Stimulated activated CD8-positive, alpha-beta memory T cell treated with anti-CD3 and anti-CD28 coated beads, Interleukin-4, amount 100 ng/mL, for 4 hours (primary cell): ENCODE results near the gene ITPR1.

ENCODE experiments used
- DNase-seq, 2 donors: peaks; one replicate each; pipeline ENCODE4 v3.0.0-alpha.2; 2020; ENCODE audit warnings: low read depth in 2 of 2, low spot score in 1 of 2

ITPR1 gene

DNA sequence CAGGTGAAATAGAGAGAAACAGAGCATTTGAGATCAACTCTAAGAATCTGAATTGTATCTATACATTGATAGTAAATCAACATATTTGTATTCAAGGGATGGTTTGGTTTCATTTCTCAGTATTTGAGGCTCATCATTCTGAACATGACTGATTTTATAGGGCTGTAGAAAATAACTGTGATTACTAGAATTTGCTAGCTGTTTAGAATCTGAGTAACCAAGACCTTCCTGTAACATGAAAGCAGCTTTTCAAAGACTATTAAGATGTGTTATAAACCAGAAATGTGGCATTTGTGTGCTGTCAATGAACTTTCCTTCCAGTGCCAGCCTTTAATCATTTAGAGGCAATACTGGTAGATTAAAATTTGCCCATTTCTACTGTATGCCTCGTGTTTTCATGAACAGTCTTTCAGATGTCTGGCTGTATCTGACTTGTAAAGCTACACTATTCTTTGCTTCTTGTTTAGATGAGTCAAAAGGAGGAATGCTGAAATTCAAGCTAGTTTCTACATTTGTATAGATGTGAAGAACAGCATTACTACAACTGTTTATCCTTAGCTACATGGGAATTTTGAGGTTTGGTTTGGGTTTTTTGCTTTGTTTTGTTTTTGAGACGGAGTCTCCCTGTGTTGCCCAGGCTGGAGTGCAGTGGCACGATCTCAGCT, 348.8 kb downstream of the ITPR1 start:
- DNase-seq = no peak

DNA sequence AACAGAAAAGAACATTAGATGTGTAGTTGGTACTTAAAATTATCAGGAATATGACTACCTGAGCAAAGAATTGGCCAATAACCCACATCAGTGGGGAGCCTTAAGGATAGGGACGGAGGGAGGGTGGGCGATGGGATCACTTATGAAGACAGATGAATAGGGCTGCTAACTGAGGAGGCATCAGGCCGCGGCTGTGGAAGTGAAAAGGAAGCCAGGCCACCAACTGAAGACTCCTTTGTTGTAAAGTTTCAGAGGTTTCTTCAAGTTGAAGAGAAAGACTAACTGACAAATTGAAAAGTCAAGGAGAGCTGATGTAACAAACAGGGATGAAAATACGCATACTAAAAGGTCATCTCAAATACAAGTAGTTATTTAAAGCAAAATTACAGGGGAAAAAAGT, 350.5 kb downstream of the ITPR1 start:
- DNase-seq = no peak

DNA sequence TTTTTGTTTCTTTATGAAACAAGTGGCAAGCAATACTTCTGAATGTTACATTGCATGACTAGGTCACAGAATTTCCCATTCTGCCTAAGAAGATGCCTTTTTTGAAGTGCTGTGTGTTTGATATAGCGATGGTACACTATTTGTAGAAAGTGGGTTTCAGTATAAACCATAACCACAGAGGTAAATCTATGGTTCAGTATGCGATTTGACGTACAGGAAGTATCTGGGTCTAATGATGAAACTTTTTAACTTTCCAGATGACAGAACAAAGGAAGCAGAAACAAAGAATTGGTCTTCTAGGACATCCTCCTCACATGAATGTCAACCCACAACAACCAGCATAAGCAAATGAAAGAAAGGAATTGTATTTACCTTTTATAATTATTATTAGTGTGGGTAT, 352.7 kb downstream of the ITPR1 start:
- no peak for DNase-seq

DNA sequence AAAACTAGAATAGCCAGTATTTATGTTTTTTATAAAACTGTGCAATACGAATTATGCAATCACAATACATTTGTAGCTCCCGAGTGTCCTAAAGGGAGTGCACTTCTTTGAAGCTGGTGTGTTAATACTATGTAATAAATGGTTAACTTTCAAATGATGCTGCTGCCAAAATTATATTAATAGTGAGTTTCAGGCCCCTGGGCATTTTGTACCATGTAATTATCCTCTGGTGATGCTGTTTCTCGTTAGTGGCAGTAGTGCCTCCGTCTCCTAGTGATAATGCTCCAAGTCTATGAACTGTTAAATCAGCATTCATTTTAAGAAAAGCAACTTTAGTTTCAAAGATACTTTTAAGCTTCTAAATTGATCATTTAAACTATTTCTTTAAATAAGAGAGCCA, 353.4 kb downstream of the ITPR1 start:
- no peak for DNase-seq

DNA sequence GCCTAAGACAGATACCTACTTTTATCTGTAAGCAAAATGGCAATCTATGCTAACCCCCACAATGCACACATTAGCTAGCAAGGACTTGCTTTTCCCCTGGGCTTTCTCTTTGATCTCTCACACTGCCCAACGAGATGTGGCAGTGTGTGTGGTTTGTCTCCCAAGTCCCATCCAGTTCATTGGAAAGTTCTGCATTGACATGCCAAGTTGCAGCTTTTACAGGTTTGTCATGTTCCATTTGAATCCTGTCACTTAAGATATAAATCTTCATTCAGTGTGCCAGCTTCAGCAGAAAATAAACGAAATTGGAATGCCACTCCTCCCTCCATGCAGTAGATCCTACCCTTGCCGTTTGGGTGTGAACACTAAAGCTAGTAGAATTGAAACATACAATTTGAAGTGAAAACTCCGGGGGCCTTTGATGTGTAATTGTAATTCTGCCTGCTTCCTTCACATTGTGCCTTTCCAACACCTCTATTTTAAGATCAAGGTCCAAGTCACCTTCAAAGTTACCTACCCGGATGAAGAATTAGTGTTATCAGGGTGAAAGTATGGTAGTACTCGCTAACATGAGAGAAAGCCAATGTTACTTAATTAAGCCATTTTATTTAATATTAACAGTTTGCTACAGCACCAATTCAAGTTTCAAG, 355.2 kb downstream of the ITPR1 start:
- DNase-seq = no peak

DNA sequence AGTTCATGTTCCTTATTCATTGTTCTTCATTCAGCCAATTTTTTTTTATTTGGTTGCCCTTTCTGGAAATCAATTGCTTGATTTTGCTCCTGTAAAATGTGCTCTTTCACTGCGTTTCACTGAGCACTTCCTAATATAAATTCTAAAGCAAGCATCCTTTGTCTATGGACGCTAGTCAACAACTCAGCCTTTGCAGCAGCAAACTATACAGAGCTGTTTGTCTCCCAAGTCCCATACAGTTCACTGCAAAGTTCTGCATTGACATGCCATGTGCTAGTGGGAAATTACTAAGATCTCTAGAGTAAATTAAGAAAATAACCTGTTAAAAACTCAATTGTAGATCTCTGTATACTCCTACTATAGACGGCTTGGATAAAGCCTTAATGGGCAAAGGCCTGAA, 356.0 kb downstream of the ITPR1 start:
- no peak for DNase-seq

DNA sequence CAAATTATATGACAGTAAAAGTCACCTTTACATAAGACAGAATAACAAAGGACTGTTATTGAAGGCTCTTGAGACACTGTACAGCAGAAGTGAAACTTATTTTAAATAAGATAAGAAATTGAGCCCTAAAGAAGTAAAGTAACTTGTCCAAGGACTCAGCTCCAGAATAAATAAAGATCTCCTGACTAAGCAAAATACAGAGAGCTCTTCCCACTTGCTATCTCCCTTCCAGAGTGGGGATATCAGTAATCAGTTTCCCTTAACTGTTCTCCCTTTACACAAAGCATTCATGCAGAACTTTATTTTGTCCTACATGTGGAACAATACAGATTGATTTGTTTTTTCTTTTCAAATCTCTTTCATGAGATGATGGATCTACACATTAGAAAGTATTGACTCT, 356.6 kb downstream of the ITPR1 start:
- no peak for DNase-seq

DNA sequence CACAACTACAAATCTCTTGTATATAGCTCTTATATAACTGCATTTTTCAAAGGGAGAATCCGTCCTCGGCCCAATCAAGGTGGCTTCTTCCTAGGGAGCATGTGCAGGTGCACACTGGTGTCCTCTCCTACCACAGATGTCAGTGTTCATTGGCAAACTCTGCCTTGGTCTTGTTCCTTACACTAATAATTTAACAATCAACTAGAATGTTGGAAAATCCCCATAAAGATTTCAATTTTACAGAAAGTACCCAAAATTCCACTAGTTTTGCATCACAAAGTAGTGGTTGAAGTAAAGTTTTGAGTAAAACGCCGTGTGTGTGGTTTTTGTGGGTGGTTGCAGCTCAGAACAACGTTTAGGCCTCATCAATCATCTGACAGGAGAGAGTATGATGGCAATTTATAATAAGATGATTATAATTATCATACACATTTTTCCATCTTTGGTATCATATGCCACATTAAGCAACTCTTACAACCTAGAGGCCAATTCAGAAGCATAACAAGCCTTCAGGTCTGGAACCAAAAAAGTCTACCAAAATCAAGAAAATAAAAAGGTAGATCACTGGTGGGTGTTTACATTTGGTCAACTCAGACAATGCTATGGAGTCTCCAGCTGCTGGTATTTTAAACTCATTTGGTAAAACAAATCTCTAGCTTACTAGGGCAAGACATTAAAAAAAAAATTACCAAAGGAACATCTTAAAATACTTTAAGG, 357.2 kb downstream of the ITPR1 start:
- DNase-seq = peak in 1 of 2 donors; percentile 22

DNA sequence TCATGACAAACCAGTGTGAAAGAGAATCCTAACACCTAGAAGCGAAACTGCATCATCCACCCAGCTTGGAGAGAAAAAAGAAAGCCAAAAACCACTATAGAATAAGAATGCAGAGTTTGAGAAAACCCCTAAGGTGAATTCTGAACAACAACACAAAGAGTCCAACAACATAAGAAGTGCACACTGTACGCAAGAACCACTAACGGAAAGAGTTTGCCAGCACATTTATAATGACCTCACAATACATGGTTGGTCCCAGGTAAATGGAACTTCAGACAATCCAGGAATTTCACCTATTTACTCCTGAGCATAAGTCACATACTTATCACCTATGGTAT, 357.7 kb downstream of the ITPR1 start:
- DNase-seq = no peak

DNA sequence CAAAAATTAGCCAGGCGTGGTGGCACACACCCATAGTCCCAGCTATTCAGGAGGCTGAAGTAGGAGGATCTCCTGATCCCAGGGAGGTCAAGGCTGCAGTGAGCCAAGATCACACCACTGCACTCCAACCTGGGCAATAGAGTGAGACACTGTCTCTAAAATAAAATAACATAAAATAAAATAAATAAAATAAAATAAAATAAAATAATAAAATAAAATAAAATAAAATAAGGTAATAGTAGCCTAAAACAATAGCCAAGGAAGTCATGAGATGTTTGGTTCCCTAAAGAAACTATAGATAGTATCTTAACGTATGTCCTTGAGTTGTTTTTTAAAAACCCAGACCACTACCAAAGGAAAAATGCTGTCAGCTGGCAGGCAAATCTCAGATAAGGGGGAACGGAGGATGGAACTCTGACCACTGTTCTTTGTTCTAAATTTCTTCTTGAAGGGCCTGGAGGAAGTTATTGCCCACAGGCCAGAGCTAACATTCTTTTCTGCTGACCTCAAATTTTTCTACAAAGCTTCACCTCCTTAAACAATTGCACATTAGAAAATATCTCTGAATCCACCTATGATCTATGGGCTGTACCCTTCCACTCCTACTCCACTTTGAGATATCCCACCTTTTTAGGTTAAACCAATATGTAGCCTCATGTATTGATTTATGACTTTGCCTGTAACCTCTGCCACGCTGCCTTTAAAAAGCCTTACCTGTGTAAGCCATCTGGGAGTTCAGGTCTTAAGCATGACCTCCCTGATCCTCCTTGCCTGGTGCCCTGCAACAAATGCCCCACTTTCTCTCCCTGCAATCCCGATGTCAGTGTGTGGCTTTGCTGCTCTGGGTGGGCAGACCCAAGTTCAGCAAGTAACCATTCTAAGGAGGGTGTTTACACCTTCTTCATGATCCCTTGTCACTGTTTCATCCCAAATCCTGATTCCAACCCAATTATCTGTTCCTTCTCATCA, 359.9 kb downstream of the ITPR1 start:
- no peak for DNase-seq

DNA sequence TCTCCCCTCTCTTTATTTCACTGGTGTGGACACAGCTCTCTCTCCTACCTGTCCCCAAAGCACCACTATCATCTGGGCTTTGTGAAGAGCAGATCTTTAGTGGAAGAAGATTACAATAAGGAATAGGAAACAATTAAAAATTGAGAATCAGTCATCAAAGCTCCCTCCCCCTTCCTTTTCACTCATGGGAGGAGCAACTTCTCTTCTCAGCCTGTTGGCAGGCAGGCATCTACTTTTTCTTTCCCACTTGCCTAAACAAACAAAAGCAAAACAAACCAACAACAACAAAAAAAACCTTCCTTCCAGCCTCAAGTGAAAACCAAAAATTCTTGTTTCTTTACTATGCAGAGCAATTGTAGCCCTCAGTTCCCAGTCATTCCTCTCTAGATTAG, 360.6 kb downstream of the ITPR1 start:
- DNase-seq = no peak

DNA sequence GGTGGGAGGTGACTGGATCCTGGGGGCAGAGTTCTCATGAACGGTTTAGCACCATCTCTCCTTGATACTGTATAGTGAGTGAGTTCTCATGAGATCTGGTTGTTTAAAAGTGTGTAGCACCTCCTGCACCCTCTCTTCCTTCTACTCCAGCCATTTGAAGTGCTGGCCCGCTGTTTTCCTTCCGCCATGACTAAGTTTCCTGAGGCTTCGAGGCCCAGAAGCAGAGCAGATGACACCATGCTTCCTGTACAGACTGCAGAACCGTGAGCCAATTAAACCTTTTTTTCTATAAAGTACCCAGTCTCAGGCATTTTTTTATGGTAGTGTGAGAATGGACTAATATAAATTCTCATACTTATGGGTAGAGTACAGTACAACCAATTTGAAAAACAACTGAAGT, 362.5 kb downstream of the ITPR1 start:
- DNase-seq = no peak

DNA sequence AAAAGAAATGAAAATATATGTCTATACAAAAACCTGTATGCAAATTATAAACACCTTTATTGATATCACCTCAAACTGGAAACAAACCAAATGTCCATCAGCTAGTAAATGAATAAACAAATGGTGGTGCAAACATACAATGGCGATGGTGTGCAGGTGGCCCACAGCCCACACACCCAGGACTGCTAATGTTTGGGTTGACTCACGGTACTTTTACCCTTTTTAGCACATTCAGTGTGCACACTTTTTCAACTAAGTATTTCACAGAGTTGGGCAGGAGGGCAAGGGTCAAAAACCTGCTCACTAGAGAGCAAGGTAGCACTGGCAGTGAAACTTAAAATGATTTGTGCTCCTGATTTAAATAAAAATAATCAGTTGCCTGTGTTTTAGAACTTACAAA, 363.0 kb downstream of the ITPR1 start:
- no peak for DNase-seq

DNA sequence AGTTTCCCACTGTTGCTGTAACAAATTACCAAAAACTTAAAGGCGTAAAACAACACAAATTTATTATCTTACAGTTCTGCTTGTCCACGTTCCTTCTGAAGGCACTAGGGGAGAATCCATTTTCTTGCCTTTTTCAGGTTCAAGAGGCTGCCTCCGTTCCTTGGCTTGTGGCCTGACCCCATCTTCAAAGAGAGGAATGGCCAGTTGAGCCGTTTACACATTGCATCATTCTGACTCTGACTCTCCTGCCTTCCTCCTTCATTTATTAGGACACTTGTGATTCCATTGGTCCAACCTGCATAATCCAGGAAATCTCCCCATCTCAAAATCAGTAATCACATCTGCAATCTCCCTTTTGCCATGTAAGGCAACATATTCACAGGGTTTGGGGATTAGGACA, 363.4 kb downstream of the ITPR1 start:
- DNase-seq = no peak

DNA sequence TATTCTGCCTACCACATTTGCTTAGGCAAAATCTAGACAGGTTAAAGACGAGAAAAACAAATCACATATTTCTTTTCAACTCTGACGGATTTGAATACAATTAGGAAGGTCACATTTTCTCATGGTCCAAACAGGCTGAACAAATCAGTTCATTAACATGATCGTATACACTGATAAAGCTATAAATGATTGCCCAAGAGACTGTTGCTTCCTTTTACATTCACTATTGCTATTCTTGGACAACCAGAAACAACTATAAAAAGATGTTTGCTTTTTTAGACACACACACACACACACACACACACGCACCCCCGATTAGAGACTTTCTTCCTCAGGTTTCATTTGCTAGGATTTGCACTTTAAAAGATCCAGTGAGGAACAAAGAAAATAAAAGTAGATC, 363.8 kb downstream of the ITPR1 start:
- DNase-seq = no peak

DNA sequence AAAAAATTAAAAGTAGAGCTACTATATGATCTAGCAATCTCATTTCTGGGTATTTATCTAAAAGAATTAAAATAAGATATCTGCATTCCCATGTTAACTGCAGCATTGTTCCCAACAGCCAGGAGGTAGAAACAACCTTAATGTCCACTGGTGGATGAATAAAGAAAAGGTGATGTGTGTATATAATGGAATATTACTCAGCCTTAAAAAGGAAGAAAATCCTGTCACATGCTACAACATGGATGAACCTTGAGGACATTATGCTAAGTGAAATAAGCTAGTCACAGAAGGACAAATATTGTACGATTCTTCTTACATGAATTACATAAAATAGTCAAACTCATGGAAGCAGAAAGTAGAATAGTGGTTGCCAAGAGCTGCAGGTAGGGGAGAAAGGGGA, 366.6 kb downstream of the ITPR1 start:
- DNase-seq = no peak

DNA sequence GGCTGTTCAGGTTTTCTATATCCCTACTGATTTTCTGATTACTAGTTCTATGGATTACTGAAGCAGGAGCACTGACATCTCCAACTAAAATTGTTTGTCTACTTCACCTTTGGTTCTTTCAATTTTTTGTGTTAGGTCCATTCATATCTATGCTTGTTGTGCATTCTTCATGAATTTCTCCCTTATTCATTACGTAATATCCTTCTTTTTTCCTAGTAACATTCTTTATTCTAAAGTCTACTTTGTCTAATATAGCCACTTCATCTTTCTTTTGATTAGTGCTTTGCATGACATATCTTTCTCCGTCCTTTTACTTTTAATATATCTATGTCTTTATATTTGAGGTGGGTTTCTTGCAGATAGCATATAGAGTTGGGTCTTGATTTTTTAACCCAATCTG, 369.8 kb downstream of the ITPR1 start:
- DNase-seq = no peak

DNA sequence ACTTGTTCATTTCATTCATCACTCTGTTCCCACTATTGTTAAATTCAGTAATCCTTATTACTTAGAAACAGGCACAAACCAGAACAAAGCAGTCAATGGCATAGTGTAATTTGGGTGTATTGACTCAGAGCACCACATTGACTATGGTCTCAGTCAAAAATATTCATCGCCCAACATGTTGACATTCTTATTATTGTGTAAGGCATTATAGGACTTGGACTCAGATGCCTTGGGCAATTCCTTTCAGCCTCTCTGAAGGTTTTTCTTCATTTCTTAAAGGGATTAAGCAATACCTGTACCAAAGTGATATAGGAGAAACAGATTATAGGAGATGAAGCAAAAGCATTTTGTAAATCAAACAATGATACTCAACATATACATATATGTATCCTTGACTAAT, 371.4 kb downstream of the ITPR1 start:
- no peak for DNase-seq

DNA sequence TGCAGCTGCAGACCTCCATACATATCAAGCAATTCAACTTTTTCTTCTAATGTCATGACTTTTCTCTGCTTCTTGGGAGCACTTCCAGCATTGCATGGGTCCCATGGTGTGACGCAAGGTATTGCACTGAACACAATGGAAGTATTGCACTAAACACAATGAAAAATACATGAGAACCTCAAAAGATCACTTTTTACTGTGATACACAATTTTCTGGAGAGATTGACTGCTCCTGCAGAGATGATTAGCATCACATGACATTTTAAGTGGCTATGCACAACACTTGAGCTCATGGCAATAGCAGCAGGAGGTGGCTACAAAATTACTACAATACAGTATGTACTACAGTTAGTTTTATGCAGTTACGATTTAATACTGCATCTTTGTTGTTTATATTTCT, 372.6 kb downstream of the ITPR1 start:
- DNase-seq = no peak

DNA sequence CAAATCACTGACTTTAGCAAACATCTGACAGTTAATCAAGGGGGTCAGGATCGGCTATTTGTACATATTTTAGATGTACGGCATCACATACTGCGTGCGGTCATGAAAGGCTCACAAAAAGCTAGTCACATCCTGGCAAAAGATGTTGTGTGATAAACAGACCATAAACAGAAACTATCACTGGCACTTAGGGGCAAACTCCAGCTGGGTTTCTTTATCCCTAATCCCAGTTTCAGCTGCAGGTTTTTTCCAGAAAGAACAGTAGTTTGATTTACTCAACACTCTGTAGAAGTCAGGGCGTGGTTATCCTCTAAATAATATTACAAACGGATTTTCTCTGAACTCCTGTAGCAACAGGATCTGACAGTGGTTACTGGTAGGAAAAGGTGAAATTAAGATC, 373.7 kb downstream of the ITPR1 start:
- DNase-seq = no peak

DNA sequence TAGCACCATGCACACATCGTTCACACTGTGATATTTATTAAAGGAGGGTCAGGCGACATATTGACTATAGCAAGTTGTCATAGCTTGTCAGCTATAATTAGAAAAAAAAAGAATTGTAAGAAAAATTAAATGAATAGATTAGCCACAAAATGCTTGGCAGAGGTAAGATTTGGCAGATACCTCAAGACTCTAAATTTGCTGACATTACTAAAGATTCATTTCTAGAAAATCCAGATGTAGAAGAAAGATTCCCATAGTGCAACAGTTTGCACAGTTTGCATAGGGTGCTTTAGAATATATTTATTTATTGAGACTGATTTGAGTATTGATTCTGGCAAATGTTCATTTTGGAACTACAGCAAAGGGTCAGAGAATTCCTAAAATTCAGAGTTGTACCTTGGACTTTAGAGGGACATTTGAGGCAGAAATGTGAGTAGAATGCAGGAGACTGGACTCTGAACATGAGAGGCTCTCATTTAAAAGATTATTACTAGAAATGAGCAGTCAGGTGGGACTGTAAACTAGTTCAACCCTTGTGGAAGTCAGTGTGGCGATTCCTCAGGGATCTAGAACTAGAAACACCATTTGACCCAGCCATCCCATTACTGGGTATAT, 384.1 kb downstream of the ITPR1 start:
- no peak for DNase-seq
